Ishikawa (cell line): Measurements from ENCODE around the gene GRID1.

ENCODE experiments used
- CREB1 ChIP-seq: IDR thresholded peaks from 2 replicates; pipeline ENCODE4 v1.6.1; 2012; ENCODE audit warnings: low read depth
- MAX ChIP-seq: IDR thresholded peaks from 2 replicates; pipeline ENCODE4 v1.6.1; 2012
- REST ChIP-seq: IDR thresholded peaks from 2 replicates; pipeline ENCODE4 v1.6.1; 2012; ENCODE audit warnings: low read depth, mild to moderate bottlenecking
- TAF1 ChIP-seq: IDR thresholded peaks from 2 replicates; pipeline ENCODE4 v1.6.1; 2012; ENCODE audit warnings: low read depth, mild to moderate bottlenecking
- TCF12 ChIP-seq: IDR thresholded peaks from 2 replicates; pipeline ENCODE4 v1.6.1; 2012; ENCODE audit warnings: low read depth
- TEAD4 ChIP-seq: IDR thresholded peaks from 2 replicates; pipeline ENCODE4 v1.6.1; 2012
- YY1 ChIP-seq: IDR thresholded peaks from 2 replicates; pipeline ENCODE4 v1.6.1; 2012; ENCODE audit warnings: low read depth

GRCh38 chr10:85986777-85987176, 379.8 kb downstream of the GRID1 start:
- TF ChIP-seq CREB1 (no peak), REST (no peak), TCF12 (no peak), TAF1 (no peak), YY1 (no peak), MAX (no peak), TEAD4 (no peak)
